ENCODE measurements around the gene CDK14.

CDK14 gene

DNA sequence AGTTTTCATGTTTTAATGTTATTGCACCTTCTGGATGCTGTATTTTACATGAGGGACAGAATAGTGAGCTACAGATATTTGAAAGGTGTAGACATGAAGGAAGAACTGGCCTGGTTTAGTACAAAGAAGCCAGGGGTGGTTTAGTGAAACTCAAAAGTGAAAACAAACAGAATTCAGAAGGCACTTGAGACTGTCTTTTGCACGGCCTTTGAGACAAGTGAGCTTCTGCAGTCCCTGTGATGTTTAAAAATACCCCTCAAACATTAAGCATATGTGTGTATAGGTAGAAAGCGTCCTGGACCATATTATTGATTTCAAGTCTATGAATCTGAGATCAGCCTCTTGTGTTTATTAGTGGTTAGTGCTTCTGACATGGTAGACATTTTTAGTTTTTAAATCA is 118.9 kb downstream of the CDK14 start:
- Histone ChIP-seq H3K36me3 (no peaks in the 10 kb centered on the region), H3K4me3 (ENCODE audit: low read depth, low read length) (no peak overlapping the region), H3K4me1 (no peaks in the 10 kb centered on the region), H3K27me3 (no peaks in the 10 kb centered on the region), H3K9me3 (no peaks in the 10 kb centered on the region)
- DNase-seq, result no peak
- TF ChIP-seq, protein P1, sequence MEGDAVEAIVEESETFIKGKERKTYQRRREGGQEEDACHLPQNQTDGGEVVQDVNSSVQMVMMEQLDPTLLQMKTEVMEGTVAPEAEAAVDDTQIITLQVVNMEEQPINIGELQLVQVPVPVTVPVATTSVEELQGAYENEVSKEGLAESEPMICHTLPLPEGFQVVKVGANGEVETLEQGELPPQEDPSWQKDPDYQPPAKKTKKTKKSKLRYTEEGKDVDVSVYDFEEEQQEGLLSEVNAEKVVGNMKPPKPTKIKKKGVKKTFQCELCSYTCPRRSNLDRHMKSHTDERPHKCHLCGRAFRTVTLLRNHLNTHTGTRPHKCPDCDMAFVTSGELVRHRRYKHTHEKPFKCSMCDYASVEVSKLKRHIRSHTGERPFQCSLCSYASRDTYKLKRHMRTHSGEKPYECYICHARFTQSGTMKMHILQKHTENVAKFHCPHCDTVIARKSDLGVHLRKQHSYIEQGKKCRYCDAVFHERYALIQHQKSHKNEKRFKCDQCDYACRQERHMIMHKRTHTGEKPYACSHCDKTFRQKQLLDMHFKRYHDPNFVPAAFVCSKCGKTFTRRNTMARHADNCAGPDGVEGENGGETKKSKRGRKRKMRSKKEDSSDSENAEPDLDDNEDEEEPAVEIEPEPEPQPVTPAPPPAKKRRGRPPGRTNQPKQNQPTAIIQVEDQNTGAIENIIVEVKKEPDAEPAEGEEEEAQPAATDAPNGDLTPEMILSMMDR (IDR thresholded peaks at IDR 0.05; ENCODE audit: low read depth, low read length), result no peak

- Histone ChIP-seq H3K36me3 (no peaks in the 10 kb centered on the region), H3K9me3 (no peaks in the 10 kb centered on the region), H3K4me3 (ENCODE audit: low read depth, low read length) (no peak overlapping the region), H3K27me3 (no peaks in the 10 kb centered on the region), H3K4me1 (no peaks in the 10 kb centered on the region)
- no peak for DNase-seq
- TF ChIP-seq, protein P1 (IDR thresholded peaks at IDR 0.05; ENCODE audit: low read depth, low read length), result no peak
These were observed 121.4 kb downstream of the CDK14 start for GRCh38 chr7:90717296-90718060.

- Histone ChIP-seq H3K4me1 (no peaks in the 10 kb centered on the region), H3K4me3 (ENCODE audit: low read depth, low read length) (no peak overlapping the region), H3K9me3 (no peaks in the 10 kb centered on the region), H3K36me3 (no peaks in the 10 kb centered on the region), H3K27me3 (no peaks in the 10 kb centered on the region)
- no peak for DNase-seq
- TF ChIP-seq, protein P1 (IDR thresholded peaks at IDR 0.05; ENCODE audit: low read depth, low read length), result no peak
These were observed 123.0 kb downstream of the CDK14 start for GRCh38 chr7:90719155-90719554.

DNA sequence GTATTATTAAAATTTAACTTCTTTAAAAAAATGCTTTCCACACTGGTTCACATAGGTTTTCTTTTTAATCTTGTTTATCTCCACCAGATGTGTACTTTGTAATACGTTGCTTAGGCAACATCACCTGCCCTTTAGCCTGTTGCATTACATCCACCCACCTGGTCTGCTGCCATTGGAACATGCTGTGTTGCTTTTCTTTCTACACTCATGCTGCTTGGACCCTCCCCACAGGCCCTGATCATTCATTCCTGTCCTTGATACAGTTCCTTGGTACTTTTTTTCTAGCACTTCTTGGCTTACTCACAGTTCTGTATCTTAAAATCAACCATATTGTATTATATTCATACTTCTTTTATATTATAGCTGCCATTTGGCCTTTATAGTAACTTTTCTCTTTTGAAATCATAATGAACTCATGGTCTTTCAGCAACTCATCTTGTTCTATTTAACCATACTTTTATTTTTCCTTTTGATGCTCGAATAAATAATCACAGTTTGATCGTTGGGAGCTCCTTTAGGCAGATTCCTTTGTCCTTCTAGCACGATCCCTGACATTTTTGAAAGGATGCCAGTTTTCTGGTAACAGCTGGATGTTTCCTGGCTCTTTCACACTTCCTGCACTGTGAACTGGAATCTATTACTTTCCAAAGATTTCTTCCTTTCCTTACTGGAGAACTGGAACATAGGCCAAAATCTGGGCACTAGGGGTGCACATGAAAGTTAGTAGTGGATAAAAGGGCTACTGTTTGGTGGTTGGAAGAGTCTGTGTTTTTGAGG is 125.1 kb downstream of the CDK14 start:
- TF ChIP-seq, protein P1 (IDR thresholded peaks at IDR 0.05; ENCODE audit: low read depth, low read length), result no peak
- DNase-seq, result no peak
- no peak overlapping the region for H3K4me3 ChIP-seq (ENCODE audit: low read depth, low read length)
- no peaks in the 10 kb centered on the region for H3K36me3 ChIP-seq
- H3K27me3 ChIP-seq, result no peaks in the 10 kb centered on the region
- H3K9me3 ChIP-seq, result no peaks in the 10 kb centered on the region
- no peaks in the 10 kb centered on the region for H3K4me1 ChIP-seq

DNA sequence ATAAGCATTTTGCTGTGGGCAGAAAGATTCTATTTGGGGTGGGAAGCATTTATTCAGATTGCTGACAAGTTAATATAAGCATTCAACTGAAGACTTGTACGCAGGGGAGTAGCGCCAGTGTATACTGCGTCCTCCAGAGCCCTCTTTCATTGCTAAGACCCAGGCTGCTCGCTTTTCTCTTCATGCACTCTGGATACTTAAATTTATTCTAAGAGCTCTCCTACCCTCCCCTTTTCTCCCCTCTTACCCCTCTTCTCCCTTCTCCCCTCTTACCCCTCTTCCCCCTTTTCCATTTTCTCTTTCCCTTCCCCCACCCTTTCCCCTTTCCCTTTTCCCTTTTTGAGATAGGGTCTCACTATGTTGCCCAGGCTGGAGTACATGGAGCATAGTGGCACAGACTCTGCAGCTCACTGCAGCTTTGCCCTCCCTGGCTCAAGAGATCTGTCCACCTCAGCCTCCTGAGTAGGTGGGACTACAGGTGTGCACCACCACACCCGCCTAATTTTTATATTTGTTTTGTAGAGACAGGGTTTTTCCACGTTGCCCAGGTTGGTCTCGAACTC is 125.8 kb downstream of the CDK14 start:
- no peaks in the 10 kb centered on the region for H3K4me1 ChIP-seq
- no peaks in the 10 kb centered on the region for H3K36me3 ChIP-seq
- no peak for DNase-seq
- H3K9me3 ChIP-seq, result no peaks in the 10 kb centered on the region
- TF ChIP-seq, protein P1 (IDR thresholded peaks at IDR 0.05; ENCODE audit: low read depth, low read length), result no peak
- H3K4me3 ChIP-seq (ENCODE audit: low read depth, low read length), result no peak overlapping the region
- H3K27me3 ChIP-seq, result no peaks in the 10 kb centered on the region

Data from BE2C (cell line).